Omental fat pad (tissue), 4 donors: Measurements from ENCODE around the gene C11orf68. TPM values are rescaled to one million over a fixed set of nuclear protein-coding genes. Genes with fewer than 3 reads are reported as not detected.

Source experiments
- ATAC-seq: fragments of 150-250 bp; one replicate; pipeline ENCODE4 v1.9.1; 2016; ENCODE audit warnings: mild to moderate bottlenecking, moderate library complexity; ENCODE audit not compliant: low FRiP score
- DNase-seq: peaks from one replicate; pipeline ENCODE4 v3.0.0-alpha.2; 2019; ENCODE audit warnings: low spot score
- CTCF ChIP-seq, 3 donors: fragments of 450-650 bp; IDR thresholded peaks; one replicate each; pipeline ENCODE4 v1.5.1; 2016 to 2017; ENCODE audit warnings: antibody characterized with exemption in 3 of 3, mild to moderate bottlenecking in 3 of 3, moderate library complexity in 2 of 3
- total RNA-seq, 4 donors: library from RNA; depleted of rRNA; stranded (reverse); fragments of >200 nt; gene quantifications; one replicate each; pipeline ENCODE4 v1.1.0, GENCODE V29; 2016

C11orf68 gene
- total RNA-seq, 4 donors from 2014 or later = 14.0 to 18.8 (median 17.5) TPM

- TF ChIP-seq CTCF (IDR thresholded peaks at IDR 0.05) = no peak
- DNase-seq = no peak
Observed at GRCh38 chr11:65872586-65873317, 46.1 kb downstream of the C11orf68 start, which contains the start of gene EFEMP2. TSS of gene EFEMP2 (minus strand) at chr11:65872800. CDS start at chr11:65872354, 446 bp downstream.

GRCh38 chr11:65871811-65872548, 46.9 kb downstream of the C11orf68 start:
- peak; percentile 56 for ATAC-seq
- DNase-seq = no peak
- no peak for TF ChIP-seq CTCF (IDR thresholded peaks at IDR 0.05)

More at GRCh38 chr11:65872586-65873317, 46.1 kb downstream of the C11orf68 start, which contains the start of gene EFEMP2:
- ATAC-seq = peak; percentile 16

- no peak for ATAC-seq
- TF ChIP-seq CTCF (IDR thresholded peaks at IDR 0.05) = no peak
- DNase-seq = no peak
Observed at GRCh38 chr11:65870706-65871681, 47.9 kb downstream of the C11orf68 start.

- ATAC-seq (no peak), DNase-seq (no peak)
- no peak for TF ChIP-seq CTCF (IDR thresholded peaks at IDR 0.05)
Observed at GRCh38 chr11:65870307-65870658, 48.6 kb downstream of the C11orf68 start.

- TF ChIP-seq CTCF (IDR thresholded peaks at IDR 0.05) = no peak
- DNase-seq (no peak), ATAC-seq (no peak)
Observed at GRCh38 chr11:65869643-65870306, 49.1 kb downstream of the C11orf68 start.

GRCh38 chr11:65868907-65869306, 50.0 kb downstream of the C11orf68 start:
- ATAC-seq (no peak), DNase-seq (no peak)
- TF ChIP-seq CTCF (IDR thresholded peaks at IDR 0.05) = no peak
